RWPE2 (cell line): Measurements from ENCODE around the gene DEPDC7.

Source experiments
- ATAC-seq: fragments of 200-7000 bp; cut with Tn5 transposase; 3 replicates; pipeline ENCODE4 v1.9.1; 2021; ENCODE audit warnings: low read depth
- DNase-seq: peaks from one replicate; pipeline ENCODE4 v3.0.0-alpha.2; 2020; ENCODE audit warnings: low spot score
- H3K27ac ChIP-seq: fragments of 450-650 bp; 2 replicates; pipeline ENCODE4 v1.5.1; 2017; ENCODE audit warnings: mild to moderate bottlenecking; ENCODE audit not compliant: poor library complexity, severe bottlenecking
- H3K27me3 ChIP-seq: fragments of 250-450 bp; sonication (Bioruptor Pico); 2 replicates; pipeline ENCODE4 v1.5.1; 2021; ENCODE audit warnings: mild to moderate bottlenecking, moderate library complexity; ENCODE audit not compliant: insufficient read depth, poor library complexity, severe bottlenecking
- H3K36me3 ChIP-seq: fragments of 250-450 bp; sonication (Bioruptor Pico); 2 replicates; pipeline ENCODE4 v1.5.1; 2020; ENCODE audit warnings: low read depth, mild to moderate bottlenecking, moderate library complexity
- H3K4me1 ChIP-seq: fragments of 250-450 bp; sonication (Bioruptor Pico); 2 replicates; pipeline ENCODE4 v1.5.1; 2021; ENCODE audit warnings: mild to moderate bottlenecking, moderate library complexity; ENCODE audit not compliant: insufficient read depth, poor library complexity, severe bottlenecking
- H3K4me3 ChIP-seq: fragments of 250-450 bp; sonication (Bioruptor Pico); 2 replicates; pipeline ENCODE4 v1.5.1; 2021; ENCODE audit warnings: mild to moderate bottlenecking, moderate library complexity; ENCODE audit not compliant: severe bottlenecking
- H3K9me3 ChIP-seq: fragments of 250-450 bp; sonication (Bioruptor Pico); 2 replicates; pipeline ENCODE4 v1.5.1; 2021; ENCODE audit warnings: mild to moderate bottlenecking, moderate library complexity; ENCODE audit not compliant: severe bottlenecking
- TF ChIP-seq, protein P1 (sequence below): fragments of 450-650 bp; IDR thresholded peaks from one replicate; pipeline ENCODE4 v1.5.1; 2017; ENCODE audit warnings: mild to moderate bottlenecking, moderate library complexity; ENCODE audit not compliant: poor library complexity, severe bottlenecking

The DEPDC7 gene

DNA sequence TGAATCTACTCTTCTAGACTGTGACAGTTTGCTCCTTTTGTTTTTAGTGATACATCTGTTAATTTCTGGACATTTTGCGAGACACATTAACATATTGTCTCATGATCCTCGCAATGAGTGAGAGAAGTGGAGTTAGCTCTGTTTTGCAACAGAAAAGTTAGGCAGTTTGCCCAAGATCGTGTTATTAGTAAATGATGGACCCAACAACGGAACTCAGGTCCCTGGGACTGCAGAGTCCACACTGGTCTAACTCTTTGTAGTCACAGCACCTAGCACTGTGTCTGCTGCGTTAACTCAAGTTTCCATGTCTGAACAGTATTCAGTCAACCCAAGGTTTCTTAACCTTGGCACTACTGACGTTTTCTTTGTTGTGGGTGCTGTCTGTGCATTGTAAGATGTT is 3.2 kb downstream of the DEPDC7 start:
- TF ChIP-seq, protein P1, sequence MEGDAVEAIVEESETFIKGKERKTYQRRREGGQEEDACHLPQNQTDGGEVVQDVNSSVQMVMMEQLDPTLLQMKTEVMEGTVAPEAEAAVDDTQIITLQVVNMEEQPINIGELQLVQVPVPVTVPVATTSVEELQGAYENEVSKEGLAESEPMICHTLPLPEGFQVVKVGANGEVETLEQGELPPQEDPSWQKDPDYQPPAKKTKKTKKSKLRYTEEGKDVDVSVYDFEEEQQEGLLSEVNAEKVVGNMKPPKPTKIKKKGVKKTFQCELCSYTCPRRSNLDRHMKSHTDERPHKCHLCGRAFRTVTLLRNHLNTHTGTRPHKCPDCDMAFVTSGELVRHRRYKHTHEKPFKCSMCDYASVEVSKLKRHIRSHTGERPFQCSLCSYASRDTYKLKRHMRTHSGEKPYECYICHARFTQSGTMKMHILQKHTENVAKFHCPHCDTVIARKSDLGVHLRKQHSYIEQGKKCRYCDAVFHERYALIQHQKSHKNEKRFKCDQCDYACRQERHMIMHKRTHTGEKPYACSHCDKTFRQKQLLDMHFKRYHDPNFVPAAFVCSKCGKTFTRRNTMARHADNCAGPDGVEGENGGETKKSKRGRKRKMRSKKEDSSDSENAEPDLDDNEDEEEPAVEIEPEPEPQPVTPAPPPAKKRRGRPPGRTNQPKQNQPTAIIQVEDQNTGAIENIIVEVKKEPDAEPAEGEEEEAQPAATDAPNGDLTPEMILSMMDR: no peak
- peaks cover 4% of the 10 kb centered on the region for H3K4me1 ChIP-seq
- no peak overlapping the region for H3K4me3 ChIP-seq
- H3K27me3 ChIP-seq: no peaks in the 10 kb centered on the region
- no peak overlapping the region for H3K27ac ChIP-seq
- H3K9me3 ChIP-seq: no peaks in the 10 kb centered on the region
- H3K36me3 ChIP-seq: no peaks in the 10 kb centered on the region
- ATAC-seq: no peak
- no peak for DNase-seq

DNA sequence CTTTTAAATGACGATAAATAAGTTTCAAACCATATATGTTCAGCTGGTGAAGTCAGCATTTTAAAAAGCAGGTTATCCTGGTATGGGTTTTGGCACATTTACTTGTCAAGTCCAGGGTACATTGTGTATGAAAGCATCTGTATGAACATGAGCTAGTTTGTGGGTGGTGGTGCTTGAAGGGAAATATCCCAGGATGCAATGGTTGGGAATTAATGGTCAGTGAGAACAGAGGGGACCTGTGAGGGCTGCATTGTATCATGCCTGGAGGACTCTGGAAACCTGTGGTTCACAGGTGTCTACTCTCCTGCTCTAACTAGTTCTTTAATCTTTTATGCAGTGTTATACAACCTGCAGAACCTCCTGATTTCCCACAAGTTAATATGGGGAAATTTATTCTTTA is 5.8 kb downstream of the DEPDC7 start:
- Histone ChIP-seq H3K9me3 (no peaks in the 10 kb centered on the region), H3K27me3 (no peaks in the 10 kb centered on the region), H3K27ac (no peak overlapping the region), H3K36me3 (no peaks in the 10 kb centered on the region; the same call in 1 of the 2 replicates), H3K4me3 (no peak overlapping the region), H3K4me1 (peaks cover 4% of the 10 kb centered on the region)
- DNase-seq (no peak), ATAC-seq (no peak)
- TF ChIP-seq, protein P1: no peak

DNA sequence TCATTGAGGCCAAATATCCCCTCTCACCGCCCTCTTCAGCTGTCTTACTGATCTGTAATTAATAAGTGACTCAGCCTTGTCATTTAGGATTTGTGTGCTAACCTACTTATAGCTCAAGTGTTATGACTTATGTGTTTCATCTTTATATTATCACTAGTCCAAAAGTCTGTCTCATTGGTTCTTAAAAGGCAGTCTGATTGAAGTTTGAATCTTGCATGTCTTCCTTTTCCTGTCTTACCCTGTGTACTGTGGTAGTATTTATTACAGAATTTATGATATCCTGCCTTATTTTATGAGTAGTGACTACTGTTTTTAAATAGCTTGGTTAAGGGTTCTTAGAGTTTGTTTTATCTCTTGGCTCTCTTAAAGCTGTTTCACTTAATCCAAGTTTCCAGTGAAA is 6.3 kb downstream of the DEPDC7 start:
- no peaks in the 10 kb centered on the region for H3K9me3 ChIP-seq
- TF ChIP-seq, protein P1: no peak
- H3K4me3 ChIP-seq: no peak overlapping the region
- DNase-seq (no peak), ATAC-seq (no peak)
- no peak overlapping the region for H3K27ac ChIP-seq
- H3K27me3 ChIP-seq: no peaks in the 10 kb centered on the region
- peaks cover 4% of the 10 kb centered on the region for H3K4me1 ChIP-seq
- no peaks in the 10 kb centered on the region; the same call in none of the 2 replicates for H3K36me3 ChIP-seq

DNA sequence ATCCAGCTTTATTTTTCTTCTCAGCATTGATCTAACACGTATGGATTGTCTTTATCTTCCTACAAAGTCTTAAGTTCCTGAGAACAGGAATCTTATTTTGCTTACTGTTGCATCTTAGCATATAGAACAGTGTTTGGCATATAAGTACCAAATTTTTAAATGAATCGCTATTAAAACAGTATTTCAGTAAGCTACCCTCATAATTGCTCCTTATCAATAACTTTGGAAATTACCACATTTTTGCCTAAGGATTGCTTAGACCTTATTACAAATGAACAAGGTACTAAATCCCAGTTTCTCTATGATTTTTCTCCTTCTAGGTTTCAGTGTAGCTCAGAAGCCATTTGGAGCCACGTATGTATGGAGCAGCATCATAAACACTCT is 9.7 kb downstream of the DEPDC7 start:
- TF ChIP-seq, protein P1: no peak
- H3K4me3 ChIP-seq: no peak overlapping the region

DNA sequence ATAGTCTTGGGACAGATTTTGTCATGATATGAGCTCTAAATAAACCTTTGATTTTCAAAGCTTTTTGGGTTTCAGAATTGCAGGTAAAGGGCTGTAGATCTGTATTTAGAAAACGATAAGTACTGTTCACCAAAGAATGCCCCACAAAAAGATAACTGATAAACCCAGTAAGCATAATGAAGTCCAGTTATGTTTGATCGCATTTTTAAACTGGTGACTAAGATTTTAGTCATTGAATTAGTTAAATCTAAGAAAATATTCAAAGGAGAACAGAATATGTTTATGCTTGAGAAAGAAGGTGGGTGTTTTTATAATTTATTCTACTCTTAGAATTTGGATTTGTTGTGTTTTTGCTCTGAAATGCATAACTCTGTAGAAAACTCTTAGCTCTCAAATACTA is 11.6 kb downstream of the DEPDC7 start:
- H3K4me3 ChIP-seq: no peak overlapping the region
- TF ChIP-seq, protein P1: no peak
- no peak overlapping the region for H3K27ac ChIP-seq
- DNase-seq (no peak), ATAC-seq (no peak)
- peaks cover 3% of the 10 kb centered on the region for H3K4me1 ChIP-seq
- peaks cover 36% of the 10 kb centered on the region for H3K36me3 ChIP-seq
- no peaks in the 10 kb centered on the region for H3K9me3 ChIP-seq
- H3K27me3 ChIP-seq: no peaks in the 10 kb centered on the region

More for the DNA sequence above, 9.7 kb downstream of the DEPDC7 start:
- Histone ChIP-seq H3K27me3 (no peaks in the 10 kb centered on the region), H3K4me1 (peaks cover 3% of the 10 kb centered on the region), H3K27ac (no peak overlapping the region), H3K36me3 (peaks cover 23% of the 10 kb centered on the region), H3K9me3 (no peaks in the 10 kb centered on the region)
- ATAC-seq (no peak), DNase-seq (no peak)
